ENCODE data around the gene DDX19B.
"Not testable (repeated sequence)": the region's sequence is repeated elsewhere in the genome, so short reads cannot be mapped to it uniquely, and the experiment has no call there.

DDX19B gene

DNA sequence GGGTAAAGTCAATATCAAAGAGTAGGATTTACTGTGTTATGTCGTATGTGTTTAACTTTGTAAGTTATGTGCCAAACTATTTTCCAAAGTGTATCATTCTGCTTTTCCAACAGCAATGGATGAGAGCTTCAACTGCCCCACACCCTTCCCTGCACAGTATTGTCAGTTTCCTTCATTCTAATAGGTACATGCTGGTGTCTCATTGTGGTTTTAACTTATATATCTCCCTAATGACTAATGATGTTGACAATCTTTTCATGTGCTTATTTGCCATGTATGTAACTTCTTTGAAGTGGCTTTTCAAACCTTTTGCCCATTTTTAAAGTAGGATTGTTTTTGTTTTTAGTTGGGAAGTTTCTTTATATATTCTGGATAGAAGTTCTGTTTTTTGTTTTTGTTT lies 3.8 kb downstream of the DDX19B start:
- H2BK120ac ChIP-seq (ENCODE audit: low read depth, low read length): no peak overlapping the region
- H3K27me3 ChIP-seq (ENCODE audit: control insufficient read depth in 3 of 3, insufficient read depth in 3 of 3, low read depth in 1 of 3, low read length in 3 of 3): no peaks in the 10 kb centered on the region
- H2AK5ac ChIP-seq (ENCODE audit: low read depth, low read length): no peak overlapping the region
- H3K9me3 ChIP-seq (replicated peaks in 1 of 2; ENCODE audit: control insufficient read depth in 2 of 2, insufficient read depth in 1 of 2, low read depth in 1 of 2, low read length in 2 of 2): peaks cover 0 to 15% of the 10 kb centered on the region in 2 donors
- no peak overlapping the region for H2AFZ ChIP-seq (ENCODE audit: low read length)
- no peak overlapping the region for H3K4me2 ChIP-seq (ENCODE audit: insufficient read depth, low read length, poor library complexity, severe bottlenecking)
- H3K14ac ChIP-seq (ENCODE audit: low read length): no peak overlapping the region
- no peak for DNase-seq (ENCODE audit: low spot score)
- H4K91ac ChIP-seq (ENCODE audit: low read depth, low read length, poor library complexity): no peak overlapping the region
- no peak overlapping the region for H3K23ac ChIP-seq (ENCODE audit: low read depth, low read length, poor library complexity)
- no peak overlapping the region for H3K4ac ChIP-seq (ENCODE audit: low read length)
- no CpG with 5 or more reads among the region's 1 CpG for WGBS, 2 donors (ENCODE audit: extremely low coverage in 2 of 2, insufficient read length in 2 of 2, insufficient replicate concordance in 1 of 2)
- H4K8ac ChIP-seq (ENCODE audit: low read depth, low read length): no peak overlapping the region
- H2BK12ac ChIP-seq (ENCODE audit: low read length): no peak overlapping the region
- no peak overlapping the region for H3K9ac ChIP-seq (ENCODE audit: low read depth, low read length, poor library complexity)
- H3K36me3 ChIP-seq (replicated peaks in 1 of 2; ENCODE audit: control insufficient read depth in 2 of 2, insufficient read depth in 2 of 2, low read length in 2 of 2): peaks cover 0 to 20% of the 10 kb centered on the region in 2 donors
- H3K27ac ChIP-seq (replicated peaks; ENCODE audit: low read length): no peak overlapping the region
- no peak overlapping the region for H2BK5ac ChIP-seq (ENCODE audit: low read length)
- peaks cover 1 to 3% of the 10 kb centered on the region in 2 donors for H3K4me1 ChIP-seq (ENCODE audit: control insufficient read depth in 2 of 2, insufficient read depth in 1 of 2, low read depth in 1 of 2, low read length in 2 of 2)
- no peak overlapping the region for H3K18ac ChIP-seq (ENCODE audit: low read length)
- no peak overlapping the region for H3K4me3 ChIP-seq (ENCODE audit: low read length in 2 of 2)
- peaks cover 8% of the 10 kb centered on the region for H3K79me1 ChIP-seq (ENCODE audit: low read depth, low read length)
- H2BK15ac ChIP-seq (ENCODE audit: low read length): no peak overlapping the region

DNA sequence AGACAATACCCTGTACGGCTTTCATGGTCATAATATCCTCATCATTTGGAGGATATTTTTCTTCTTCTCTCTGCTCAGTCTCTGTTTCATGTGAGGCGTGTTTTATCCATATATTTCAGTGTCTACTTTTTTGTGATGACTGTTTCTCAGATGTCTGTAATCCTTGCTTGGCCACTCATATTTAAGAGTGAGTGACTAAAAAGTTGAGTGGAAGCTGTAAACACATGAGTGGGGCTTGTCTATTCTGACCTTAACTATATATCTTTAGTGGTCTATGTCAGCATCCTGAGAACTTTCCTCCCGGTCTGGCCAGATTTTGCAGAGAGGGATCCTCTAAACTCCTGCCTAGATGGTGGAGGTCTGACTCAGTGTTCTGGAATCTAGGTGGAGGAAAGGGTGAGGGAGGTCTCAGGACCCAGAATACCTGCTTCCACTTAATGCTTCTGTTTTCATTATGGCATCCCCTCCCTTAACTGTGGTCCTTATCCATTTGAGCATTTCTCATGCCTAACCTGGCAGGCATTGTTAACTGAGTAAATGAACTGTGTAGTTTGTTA lies 6.0 kb downstream of the DDX19B start:
- H2AK5ac ChIP-seq (ENCODE audit: low read depth, low read length): no peak overlapping the region
- peaks cover 6% of the 10 kb centered on the region for H3K79me1 ChIP-seq (ENCODE audit: low read depth, low read length)
- H3K18ac ChIP-seq (ENCODE audit: low read length): no peak overlapping the region
- no peaks in the 10 kb centered on the region for H3K27me3 ChIP-seq (ENCODE audit: control insufficient read depth in 3 of 3, insufficient read depth in 3 of 3, low read depth in 1 of 3, low read length in 3 of 3)
- H2BK12ac ChIP-seq (ENCODE audit: low read length): no peak overlapping the region
- WGBS, 2 donors (ENCODE audit: extremely low coverage in 2 of 2, insufficient read length in 2 of 2, insufficient replicate concordance in 1 of 2): no CpG with 5 or more reads among the region's 3 CpGs
- no peak overlapping the region for H2BK120ac ChIP-seq (ENCODE audit: low read depth, low read length)
- no peak overlapping the region for H4K91ac ChIP-seq (ENCODE audit: low read depth, low read length, poor library complexity)
- no peaks in the 10 kb centered on the region for H3K4me1 ChIP-seq (ENCODE audit: control insufficient read depth in 2 of 2, insufficient read depth in 1 of 2, low read depth in 1 of 2, low read length in 2 of 2)
- no peak for DNase-seq (ENCODE audit: low spot score)
- H2BK15ac ChIP-seq (ENCODE audit: low read length): no peak overlapping the region
- no peak overlapping the region for H3K4ac ChIP-seq (ENCODE audit: low read length)
- no peak overlapping the region for H3K27ac ChIP-seq (replicated peaks; ENCODE audit: low read length)
- no peak overlapping the region for H2BK5ac ChIP-seq (ENCODE audit: low read length)
- no peak overlapping the region for H4K8ac ChIP-seq (ENCODE audit: low read depth, low read length)
- no peak overlapping the region for H3K14ac ChIP-seq (ENCODE audit: low read length)
- no peak overlapping the region for H3K23ac ChIP-seq (ENCODE audit: low read depth, low read length, poor library complexity)
- peaks cover 0 to 23% of the 10 kb centered on the region in 2 donors for H3K36me3 ChIP-seq (replicated peaks in 1 of 2; ENCODE audit: control insufficient read depth in 2 of 2, insufficient read depth in 2 of 2, low read length in 2 of 2)
- no peak overlapping the region for H2AFZ ChIP-seq (ENCODE audit: low read length)
- H3K9me3 ChIP-seq (replicated peaks in 1 of 2; ENCODE audit: control insufficient read depth in 2 of 2, insufficient read depth in 1 of 2, low read depth in 1 of 2, low read length in 2 of 2): peaks cover 0 to 15% of the 10 kb centered on the region in 2 donors
- no peak overlapping the region for H3K4me2 ChIP-seq (ENCODE audit: insufficient read depth, low read length, poor library complexity, severe bottlenecking)
- no peak overlapping the region for H3K9ac ChIP-seq (ENCODE audit: low read depth, low read length, poor library complexity)
- H3K4me3 ChIP-seq (ENCODE audit: low read length in 2 of 2): no peak overlapping the region

- no peaks in the 10 kb centered on the region for H3K9me3 ChIP-seq (replicated peaks in 1 of 2; ENCODE audit: control insufficient read depth in 2 of 2, insufficient read depth in 1 of 2, low read depth in 1 of 2, low read length in 2 of 2)
- H3K27ac ChIP-seq (replicated peaks; ENCODE audit: low read length): no peak overlapping the region
- no peak overlapping the region for H4K8ac ChIP-seq (ENCODE audit: low read depth, low read length)
- no peak overlapping the region for H2BK120ac ChIP-seq (ENCODE audit: low read depth, low read length)
- DNase-seq (ENCODE audit: low spot score): no peak
- H2AFZ ChIP-seq (ENCODE audit: low read length): no peak overlapping the region
- no peak overlapping the region for H2AK5ac ChIP-seq (ENCODE audit: low read depth, low read length)
- H4K91ac ChIP-seq (ENCODE audit: low read depth, low read length, poor library complexity): no peak overlapping the region
- no peak overlapping the region for H3K23ac ChIP-seq (ENCODE audit: low read depth, low read length, poor library complexity)
- no peak overlapping the region for H2BK12ac ChIP-seq (ENCODE audit: low read length)
- H3K27me3 ChIP-seq (ENCODE audit: control insufficient read depth in 3 of 3, insufficient read depth in 3 of 3, low read depth in 1 of 3, low read length in 3 of 3): no peaks in the 10 kb centered on the region
- WGBS, 2 donors (ENCODE audit: extremely low coverage in 2 of 2, insufficient read length in 2 of 2, insufficient replicate concordance in 1 of 2): no CpG with 5 or more reads among the region's 2 CpGs
- H2BK15ac ChIP-seq (ENCODE audit: low read length): no peak overlapping the region
- peaks cover 0 to 14% of the 10 kb centered on the region in 2 donors for H3K36me3 ChIP-seq (replicated peaks in 1 of 2; ENCODE audit: control insufficient read depth in 2 of 2, insufficient read depth in 2 of 2, low read length in 2 of 2)
- H3K4ac ChIP-seq (ENCODE audit: low read length): no peak overlapping the region
- no peak overlapping the region for H3K14ac ChIP-seq (ENCODE audit: low read length)
- H3K4me1 ChIP-seq (ENCODE audit: control insufficient read depth in 2 of 2, insufficient read depth in 1 of 2, low read depth in 1 of 2, low read length in 2 of 2): no peaks in the 10 kb centered on the region
- H2BK5ac ChIP-seq (ENCODE audit: low read length): no peak overlapping the region
- no peak overlapping the region for H3K18ac ChIP-seq (ENCODE audit: low read length)
- peaks cover 9% of the 10 kb centered on the region for H3K79me1 ChIP-seq (ENCODE audit: low read depth, low read length)
- no peak overlapping the region for H3K9ac ChIP-seq (ENCODE audit: low read depth, low read length, poor library complexity)
- no peak overlapping the region for H3K4me3 ChIP-seq (ENCODE audit: low read length in 2 of 2)
- H3K4me2 ChIP-seq (ENCODE audit: insufficient read depth, low read length, poor library complexity, severe bottlenecking): no peak overlapping the region
These were observed 7.9 kb downstream of the DDX19B start for GRCh38 chr16:70306880-70307279.

DNA sequence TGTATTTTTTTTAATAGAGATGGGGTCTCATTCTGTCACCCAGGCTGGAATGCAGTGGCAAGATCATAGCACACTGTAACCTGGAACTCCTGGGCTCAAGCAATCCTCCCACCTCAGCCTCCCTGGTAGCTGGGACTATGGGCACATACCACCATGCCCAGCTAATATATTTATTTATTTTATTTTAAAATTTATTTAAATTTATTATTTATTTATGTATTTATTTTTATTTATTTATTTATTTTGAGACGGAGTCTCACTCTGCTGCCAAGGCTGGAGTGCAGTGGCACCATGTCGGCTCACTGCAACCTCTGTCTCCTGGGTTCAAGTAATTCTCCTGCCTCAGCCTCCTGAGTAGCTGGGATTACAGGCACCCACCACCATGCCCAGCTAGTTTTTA lies 8.7 kb downstream of the DDX19B start:
- no CpG with 5 or more reads among the region's 2 CpGs for WGBS, 2 donors (ENCODE audit: extremely low coverage in 2 of 2, insufficient read length in 2 of 2, insufficient replicate concordance in 1 of 2)
- not testable (repeated sequence) for H2BK15ac ChIP-seq (ENCODE audit: low read length); H3K36me3 ChIP-seq (replicated peaks in 1 of 2; ENCODE audit: control insufficient read depth in 2 of 2, insufficient read depth in 2 of 2, low read length in 2 of 2); H2AFZ ChIP-seq (ENCODE audit: low read length); H3K18ac ChIP-seq (ENCODE audit: low read length); H3K9ac ChIP-seq (ENCODE audit: low read depth, low read length, poor library complexity); H3K4ac ChIP-seq (ENCODE audit: low read length); H4K91ac ChIP-seq (ENCODE audit: low read depth, low read length, poor library complexity); H4K8ac ChIP-seq (ENCODE audit: low read depth, low read length); H3K4me1 ChIP-seq (ENCODE audit: control insufficient read depth in 2 of 2, insufficient read depth in 1 of 2, low read depth in 1 of 2, low read length in 2 of 2); H3K79me1 ChIP-seq (ENCODE audit: low read depth, low read length); H3K4me3 ChIP-seq (ENCODE audit: low read length in 2 of 2); DNase-seq (ENCODE audit: low spot score); H2BK5ac ChIP-seq (ENCODE audit: low read length); H2BK120ac ChIP-seq (ENCODE audit: low read depth, low read length); H3K27ac ChIP-seq (replicated peaks; ENCODE audit: low read length); H2BK12ac ChIP-seq (ENCODE audit: low read length); H2AK5ac ChIP-seq (ENCODE audit: low read depth, low read length); H3K23ac ChIP-seq (ENCODE audit: low read depth, low read length, poor library complexity); H3K27me3 ChIP-seq (ENCODE audit: control insufficient read depth in 3 of 3, insufficient read depth in 3 of 3, low read depth in 1 of 3, low read length in 3 of 3); H3K9me3 ChIP-seq (replicated peaks in 1 of 2; ENCODE audit: control insufficient read depth in 2 of 2, insufficient read depth in 1 of 2, low read depth in 1 of 2, low read length in 2 of 2); H3K14ac ChIP-seq (ENCODE audit: low read length); H3K4me2 ChIP-seq (ENCODE audit: insufficient read depth, low read length, poor library complexity, severe bottlenecking)

Data from neuronal stem cell (in vitro differentiated cells).